Adrenal gland (tissue), 12 donors: Measurements from ENCODE around the gene CASKIN2. TPM values are rescaled to one million over a fixed set of nuclear protein-coding genes. Genes with fewer than 3 reads are reported as not detected.

Experiments
- DNase-seq, 7 donors: peaks; one replicate each; pipeline ENCODE4 v3.0.0-alpha.2; 2019 to 2020
- H3K27ac ChIP-seq, 5 donors: fragments of 200-600 bp; sonication (generic) in 4 of 5; 1 replicate in 3 of 5; 2 replicates in 2 of 5; pipeline versions ENCODE4 v1.5.1 to v1.8.0; 2016 to 2020; ENCODE audit warnings: mild to moderate bottlenecking in 1 of 5
- H3K27me3 ChIP-seq: fragments of 200-600 bp; 2 replicates; pipeline ENCODE4 v1.8.0; 2021
- H3K36me3 ChIP-seq, 2 donors: fragments of 200-600 bp; replicated peaks in 1 of 2; 1 replicate in 1 of 2; 2 replicates in 1 of 2; pipeline versions ENCODE4 v1.5.1 to v1.8.0; 2018 to 2022
- H3K4me1 ChIP-seq, 2 donors: fragments of 200-600 bp; replicated peaks in 1 of 2; 1 replicate in 1 of 2; 2 replicates in 1 of 2; pipeline versions ENCODE4 v1.5.1 to v1.8.0; 2018 to 2021
- H3K4me3 ChIP-seq, 4 donors: fragments of 200-600 bp; sonication (generic) in 3 of 4; one replicate each; pipeline ENCODE4 v1.5.1; 2016 to 2018
- H3K9me3 ChIP-seq, 3 donors: fragments of 200-600 bp; sonication (generic) in 1 of 3; replicated peaks in 1 of 3; 1 replicate in 2 of 3; 2 replicates in 1 of 3; pipeline versions ENCODE4 v1.5.1 to v1.8.0; 2016 to 2021
- CTCF ChIP-seq, 6 experiments: fragments of 450-650 bp in 4 of 6; fragments of 200-600 bp in 2 of 6; sonication (generic) in 1 of 6; IDR thresholded peaks; 1 replicate in 5 of 6; 2 replicates in 1 of 6; pipeline versions ENCODE4 v1.5.1 to v1.8.0; 2016 to 2021; ENCODE audit warnings: antibody characterized with exemption in 6 of 6, mild to moderate bottlenecking in 2 of 6, moderate library complexity in 1 of 6
- POLR2A ChIP-seq, 2 donors: fragments of 450-650 bp; IDR thresholded peaks; one replicate each; pipeline ENCODE4 v1.6.1; 2017; ENCODE audit warnings: antibody characterized with exemption in 2 of 2, mild to moderate bottlenecking in 2 of 2, moderate library complexity in 1 of 2
- WGBS, 4 donors: extraction: QIAGEN DNeasy Blood & Tissue Kit in 2 of 4; methylation state at CpG; one replicate each; pipeline versions ENCODE4 v1.1.5 to v1.1.7; 2013 to 2017; 5-methylcytosine and 5-hydroxymethylcytosine counted together
- intact Hi-C, 2 donors: fragments of 100-400 bp; cut with DNase I; formaldehyde crosslinking; loops; one replicate each; pipeline versions ENCODE4 v1.14.1 to v1.15.0; 2022 to 2023
- microRNA-seq, 3 donors: library from miRNA; unstranded; fragments of <30 nt; microRNA quantifications; one replicate each; pipeline ENCODE4, GENCODE V29; 2017 to 2020
- polyA plus RNA-seq, 3 donors: library from polyadenylated mRNA; stranded (reverse); fragments of 200-250 nt in 2 of 3; fragments of 350-450 nt in 1 of 3; fragmentation: Illumina TruSeq in 1 of 3; extraction: RNeasy Lipid Tissue Mini Kit (QIAGEN cat#74804) in 1 of 3; gene quantifications; one replicate each; pipeline ENCODE4 v1.2.3, GENCODE V29; 2013 to 2014
- total RNA-seq, 9 donors: library from RNA; depleted of rRNA in 4 of 9; stranded (reverse); fragments of >200 nt in 4 of 9; fragments of 120-200 nt in 1 of 9; fragmentation: NEBNext Ultra II Directional in 1 of 9; extraction: Animal tissue kit (Norgen Biotek cat#: 25700) in 1 of 9; gene quantifications; one replicate each; pipeline versions ENCODE4 v1.1.0 to v1.2.4, GENCODE V29; 2013 to 2023
- donor health status: healthy with polysubstance abuse.
- donor health status: Bipolar disorder and iron deficiency.
- donor health status: DM: yes; HTN: yes; CAD: no.
- donor health status: DM: no; HTN: no; CAD: no.
- donor health status: DM: no; HTN: no; CAD: no.
- donor health status: DM: yes; HTN: yes; CAD: no.

CASKIN2 gene
- total and polyA plus RNA-seq, 12 donors, result 10.1 to 90.8 (median 35.3) TPM

DNA sequence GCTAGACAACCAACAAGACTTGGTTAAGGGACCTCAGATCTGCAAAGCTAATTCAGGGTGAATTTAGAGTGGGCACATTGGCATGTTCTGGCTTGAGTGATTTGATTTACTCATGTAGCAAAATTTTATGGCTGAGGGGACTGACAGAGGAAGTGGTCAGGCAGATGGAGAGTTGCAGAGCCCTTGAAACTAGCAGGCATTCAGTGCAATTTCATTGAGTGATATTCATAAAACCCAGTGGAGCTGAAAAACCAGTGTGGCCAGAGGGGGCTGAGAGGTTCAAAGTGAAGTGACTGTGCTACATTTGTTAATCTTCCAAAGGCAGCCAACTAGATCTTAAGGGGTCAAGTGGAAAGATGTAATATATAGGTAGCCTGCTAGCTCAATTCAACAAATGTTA, 61.1 kb downstream of the CASKIN2 start:
- intact Hi-C loops, result no loop called here
- H3K4me3 ChIP-seq, result no peak overlapping the region
- DNase-seq, result no peak
- TF ChIP-seq CTCF (IDR thresholded peaks at IDR 0.05) (no peak), POLR2A (IDR thresholded peaks at IDR 0.05) (no peak)
- H3K9me3 ChIP-seq, result no peaks in the 10 kb centered on the region
- no peak overlapping the region for H3K27ac ChIP-seq
- H3K36me3 ChIP-seq, result no peaks in the 10 kb centered on the region
- no peaks in the 10 kb centered on the region for H3K27me3 ChIP-seq
- H3K4me1 ChIP-seq, result peaks cover 3 to 22% of the 10 kb centered on the region in 2 donors

DNA sequence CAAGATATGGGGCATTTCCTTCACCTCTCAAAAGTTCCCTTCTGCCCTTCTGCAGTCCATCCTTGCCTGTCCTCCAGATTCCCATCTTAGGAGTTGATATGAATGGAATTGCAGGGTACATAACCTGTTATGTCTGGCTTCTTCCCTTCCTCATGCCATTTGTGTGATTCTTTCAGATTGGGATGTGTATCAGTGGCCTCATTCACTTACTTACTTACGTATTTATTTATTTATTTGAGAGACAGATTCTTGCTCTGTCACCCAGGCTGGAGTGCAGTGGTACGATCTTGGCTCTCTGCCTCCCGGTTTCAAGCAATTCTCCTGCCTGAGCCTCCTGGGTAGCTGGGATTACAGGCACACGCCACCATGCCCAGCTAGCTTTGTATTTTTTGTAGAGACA, 65.1 kb downstream of the CASKIN2 start:
- 85 to 93% (median 90%) methylated on average over 4 of the region's 4 CpGs for WGBS, 4 donors
- intact Hi-C loops, result no loop called here
- H3K4me1 ChIP-seq, result peaks cover 0 to 3% of the 10 kb centered on the region in 2 donors
- no peak overlapping the region for H3K4me3 ChIP-seq
- no peaks in the 10 kb centered on the region for H3K9me3 ChIP-seq
- no peaks in the 10 kb centered on the region for H3K36me3 ChIP-seq
- DNase-seq, result no peak
- TF ChIP-seq POLR2A (IDR thresholded peaks at IDR 0.05) (no peak), CTCF (IDR thresholded peaks at IDR 0.05) (no peak)
- no peaks in the 10 kb centered on the region for H3K27me3 ChIP-seq
- H3K27ac ChIP-seq, result no peak overlapping the region

Small RNAs within 50 kb of the gene (microRNA-seq; reads per million reads assigned to microRNA genes)
- 0.45 to 1.5 (median 1.1) reads per million in 3 donors for gene MIR6785

Other genes with a start within 250 kb of the CASKIN2 start
- gene MIF4GD, start 244.3 kb downstream of the CASKIN2 start, total RNA-seq, result 10 to 100 TPM in 8 of 9 donors, 1 to 10 TPM in 1; 9.2 to 53.0 (median 29.0) TPM
- 10 to 100 TPM; 10.7 to 15.1 (median 14.8) TPM for gene MIF4GD, start 244.3 kb downstream of the CASKIN2 start, polyA plus RNA-seq
- gene SLC25A19, start 226.1 kb downstream of the CASKIN2 start, total RNA-seq, result 10 to 100 TPM; 15.8 to 63.9 (median 24.9) TPM
- gene SLC25A19, start 226.1 kb downstream of the CASKIN2 start, polyA plus RNA-seq, result 10 to 100 TPM; 23.6 to 38.4 (median 32.7) TPM
- 100 to 1,000 TPM in 8 of 9 donors, 10 to 100 TPM in 1; 84.4 to 374 (median 117) TPM for gene GRB2, start 109.9 kb downstream of the CASKIN2 start, total RNA-seq
- gene GRB2, start 109.9 kb downstream of the CASKIN2 start, polyA plus RNA-seq, result 100 to 1,000 TPM in 1 of 3 donors, 10 to 100 TPM in 2; 36.0 to 131 (median 36.1) TPM
- gene TMEM94, start 58.9 kb downstream of the CASKIN2 start, total RNA-seq, result 100 to 1,000 TPM in 8 of 9 donors, 10 to 100 TPM in 1; 65.2 to 245 (median 169) TPM
- 100 to 1,000 TPM; 132 to 186 (median 134) TPM for gene TMEM94, start 58.9 kb downstream of the CASKIN2 start, polyA plus RNA-seq
- 10 to 100 TPM; 18.6 to 35.3 (median 26.4) TPM for gene TSEN54, start 991 bp upstream of the CASKIN2 start, total RNA-seq
- 10 to 100 TPM; 17.9 to 67.8 (median 56.0) TPM for gene TSEN54, start 991 bp upstream of the CASKIN2 start, polyA plus RNA-seq
- gene LLGL2, start 10.2 kb upstream of the CASKIN2 start, total RNA-seq, result 10 to 100 TPM in 7 of 9 donors, 1 to 10 TPM in 2; 8.9 to 40.5 (median 23.4) TPM
- 10 to 100 TPM in 2 of 3 donors, 1 to 10 TPM in 1; 1.2 to 90.3 (median 51.4) TPM for gene LLGL2, start 10.2 kb upstream of the CASKIN2 start, polyA plus RNA-seq
- gene MYO15B, start 72.3 kb upstream of the CASKIN2 start, total RNA-seq, result 100 to 1,000 TPM in 1 of 9 donors, 10 to 100 TPM in 8; 20.2 to 128 (median 46.9) TPM
- 100 to 1,000 TPM in 2 of 3 donors, 1 to 10 TPM in 1; 6.2 to 455 (median 157) TPM for gene MYO15B, start 72.3 kb upstream of the CASKIN2 start, polyA plus RNA-seq
- gene SMIM5, start 117.9 kb upstream of the CASKIN2 start, total RNA-seq, result 1 to 10 TPM in 1 of 9 donors, under 1 TPM in 4, not detected in 4; 0.17 to 1.1 (median 0.55) TPM
- gene SMIM5, start 117.9 kb upstream of the CASKIN2 start, polyA plus RNA-seq, result 1 to 10 TPM in 2 of 3 donors, under 1 TPM in 1; 0.13 to 2.6 (median 1.7) TPM
- 10 to 100 TPM; 13.9 to 49.6 (median 29.5) TPM for gene RECQL5, start 151.6 kb upstream of the CASKIN2 start, total RNA-seq
- gene RECQL5, start 151.6 kb upstream of the CASKIN2 start, polyA plus RNA-seq, result 100 to 1,000 TPM in 1 of 3 donors, 10 to 100 TPM in 2; 11.2 to 188 (median 64.9) TPM
- 100 to 1,000 TPM in 1 of 9 donors, 10 to 100 TPM in 8; 45.3 to 100 (median 64.3) TPM for gene SAP30BP, start 151.8 kb upstream of the CASKIN2 start, total RNA-seq
- 100 to 1,000 TPM in 2 of 3 donors, 10 to 100 TPM in 1; 73.4 to 130 (median 121) TPM for gene SAP30BP, start 151.8 kb upstream of the CASKIN2 start, polyA plus RNA-seq
- 1 to 10 TPM in 8 of 9 donors, under 1 TPM in 1; 1.00 to 9.4 (median 5.6) TPM for gene ITGB4, start 205.9 kb upstream of the CASKIN2 start, total RNA-seq
- 10 to 100 TPM in 2 of 3 donors, 1 to 10 TPM in 1; 1.0 to 12.5 (median 12.1) TPM for gene ITGB4, start 205.9 kb upstream of the CASKIN2 start, polyA plus RNA-seq
- 10 to 100 TPM; 13.9 to 47.3 (median 24.7) TPM for gene GALK1, start 249.7 kb upstream of the CASKIN2 start, total RNA-seq
- gene GALK1, start 249.7 kb upstream of the CASKIN2 start, polyA plus RNA-seq, result 10 to 100 TPM in 2 of 3 donors, 1 to 10 TPM in 1; 1.4 to 39.1 (median 37.2) TPM